ENCODE results near the gene MUC4. TPM values are rescaled to one million over a fixed set of nuclear protein-coding genes. Genes with fewer than 3 reads are reported as not detected.

The MUC4 gene
- polyA plus RNA-seq, 1 donor from 2014 or later = not detected

- Histone ChIP-seq H3F3A (ENCODE audit: insufficient read depth, low read length, poor library complexity, severe bottlenecking) (no peaks in the 10 kb centered on the region), H4K20me1 (ENCODE audit: insufficient read depth) (no peaks in the 10 kb centered on the region), H3K9me3 (ENCODE audit: low read length) (no peaks in the 10 kb centered on the region), H3K4me2 (ENCODE audit: low read length) (no peak overlapping the region), H2AFZ (ENCODE audit: low read depth, low read length) (no peak overlapping the region), H3K36me3 (ENCODE audit: insufficient read depth, low read length) (no peaks in the 10 kb centered on the region), H3K79me2 (replicated peaks; ENCODE audit: insufficient read depth, low read length) (no peaks in the 10 kb centered on the region), H3K9me2 (ENCODE audit: insufficient read depth, low read length) (no peaks in the 10 kb centered on the region), H3K27ac (ENCODE audit: low read length) (no peak overlapping the region), H3K27me3 (ENCODE audit: insufficient read depth, low read depth, low read length) (no peaks in the 10 kb centered on the region), H3K4me3 (ENCODE audit: low read length) (no peak overlapping the region), H3K9ac (ENCODE audit: low read length) (no peak overlapping the region)
- TF ChIP-seq SMC3 (conservative IDR thresholded peaks at IDR 0.05; ENCODE audit: poor library complexity) (no peak), REST (IDR thresholded peaks at IDR 0.05; ENCODE audit: borderline replicate concordance) (no peak), RAD21 (conservative IDR thresholded peaks at IDR 0.05) (no peak), TAF1 (IDR thresholded peaks at IDR 0.05; ENCODE audit: low read depth) (no peak), POLR2AphosphoS5 (IDR thresholded peaks at IDR 0.05) (no peak), EZH2 (IDR thresholded peaks at IDR 0.05; ENCODE audit: borderline replicate concordance, insufficient read depth, low read length, poor library complexity, severe bottlenecking) (no peak), EP300 (conservative IDR thresholded peaks at IDR 0.05; ENCODE audit: poor library complexity, severe bottlenecking) (no peak), MXI1 (conservative IDR thresholded peaks at IDR 0.05; ENCODE audit: poor library complexity, severe bottlenecking) (no peak), CTCF (IDR thresholded peaks at IDR 0.05; ENCODE audit: poor library complexity, severe bottlenecking) (no peak)
Observed at GRCh38 chr3:195856410-195857084, 44.8 kb upstream of the MUC4 start.

- H3K9me2 ChIP-seq (ENCODE audit: insufficient read depth, low read length) = no peaks in the 10 kb centered on the region
- no peaks in the 10 kb centered on the region for H3K9me3 ChIP-seq (ENCODE audit: low read length)
- H2AFZ ChIP-seq (ENCODE audit: low read depth, low read length) = no peak overlapping the region
- TF ChIP-seq CTCF (IDR thresholded peaks at IDR 0.05; ENCODE audit: poor library complexity, severe bottlenecking) = no peak
- no peak for TF ChIP-seq EP300 (conservative IDR thresholded peaks at IDR 0.05; ENCODE audit: poor library complexity, severe bottlenecking)
- TF ChIP-seq SMC3 (conservative IDR thresholded peaks at IDR 0.05; ENCODE audit: poor library complexity) = peak; percentile 19
- no peak for TF ChIP-seq POLR2AphosphoS5 (IDR thresholded peaks at IDR 0.05)
- no peaks in the 10 kb centered on the region for H4K20me1 ChIP-seq (ENCODE audit: insufficient read depth)
- H3K27ac ChIP-seq (ENCODE audit: low read length) = no peak overlapping the region
- no peaks in the 10 kb centered on the region for H3K79me2 ChIP-seq (replicated peaks; ENCODE audit: insufficient read depth, low read length)
- no peaks in the 10 kb centered on the region for H3K27me3 ChIP-seq (ENCODE audit: insufficient read depth, low read depth, low read length)
- H3K9ac ChIP-seq (ENCODE audit: low read length) = no peak overlapping the region
- H3K36me3 ChIP-seq (ENCODE audit: insufficient read depth, low read length) = no peaks in the 10 kb centered on the region
- H3K4me3 ChIP-seq (ENCODE audit: low read length) = no peak overlapping the region
- no peaks in the 10 kb centered on the region for H3F3A ChIP-seq (ENCODE audit: insufficient read depth, low read length, poor library complexity, severe bottlenecking)
- H3K4me2 ChIP-seq (ENCODE audit: low read length) = no peak overlapping the region
Observed at GRCh38 chr3:195855471-195856409, 44.0 kb upstream of the MUC4 start.
